ELF-1 (cell line): Measurements from ENCODE around the gene KAT14.
"Not testable (repeated sequence)": the region's sequence is repeated elsewhere in the genome, so short reads cannot be mapped to it uniquely, and the experiment has no call there.

Experiments used
- DNase-seq: peaks from one replicate; pipeline ENCODE4 v3.0.0-alpha.2; 2016; ENCODE audit warnings: low read depth, low spot score

Gene KAT14

GRCh38 chr20:18154342-18154741, 16.7 kb downstream of the KAT14 start:
- DNase-seq, result no peak

- no peak for DNase-seq
Observed at GRCh38 chr20:18156045-18156444, 18.4 kb downstream of the KAT14 start.

DNA sequence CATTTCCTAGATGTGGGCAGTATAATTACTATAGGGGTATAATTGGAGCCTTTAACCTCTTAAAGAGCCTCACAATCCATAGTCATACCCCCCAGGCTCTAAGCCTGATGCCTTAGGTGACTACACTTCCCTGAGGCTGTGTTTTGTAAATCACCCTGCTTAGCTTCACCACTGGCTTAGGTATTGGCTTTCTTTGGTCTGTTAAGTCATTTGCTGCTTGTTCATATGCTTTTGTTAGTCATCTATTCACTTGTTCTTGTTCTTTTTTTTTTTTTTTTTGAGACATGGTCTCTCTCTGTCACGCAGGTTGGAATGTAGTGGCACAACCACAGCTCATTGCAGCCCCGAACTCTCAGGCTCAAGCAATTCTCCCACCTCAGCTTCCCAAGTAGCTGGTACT, 26.7 kb downstream of the KAT14 start:
- peak; percentile 37 for DNase-seq

- no peak for DNase-seq
Observed at GRCh38 chr20:18165553-18165952, 27.9 kb downstream of the KAT14 start.

GRCh38 chr20:18166241-18166881, 28.7 kb downstream of the KAT14 start:
- no peak for DNase-seq

- no peak for DNase-seq
Observed at GRCh38 chr20:18166950-18167349, 29.3 kb downstream of the KAT14 start.

- DNase-seq, result no peak
Observed at GRCh38 chr20:18172379-18172778, 34.7 kb downstream of the KAT14 start.

GRCh38 chr20:18174906-18175683, 37.4 kb downstream of the KAT14 start:
- DNase-seq, result no peak

DNA sequence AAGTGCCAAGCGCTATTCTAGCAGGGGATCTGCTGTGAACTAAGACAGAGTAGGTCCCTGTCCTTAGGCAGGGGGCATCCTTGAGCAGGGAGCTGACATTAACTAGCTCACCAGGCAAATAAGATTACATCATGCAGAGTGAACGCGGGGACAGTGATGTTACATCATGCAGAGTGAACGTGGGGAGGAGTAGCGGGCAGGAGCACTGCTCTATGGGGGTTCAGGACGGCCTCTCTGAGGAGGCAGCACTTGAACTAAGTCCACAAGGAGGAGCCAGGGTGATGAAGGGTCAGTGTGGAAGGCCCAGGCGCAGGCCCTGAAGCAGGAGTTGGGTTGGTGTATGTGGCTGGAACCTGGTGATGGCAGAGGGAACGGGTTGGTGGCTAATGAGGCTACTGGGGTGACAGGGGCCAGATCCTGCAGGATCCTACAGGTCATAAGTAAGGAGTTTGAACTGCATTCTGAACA, 38.7 kb downstream of the KAT14 start:
- DNase-seq, result peak; percentile 74

DNA sequence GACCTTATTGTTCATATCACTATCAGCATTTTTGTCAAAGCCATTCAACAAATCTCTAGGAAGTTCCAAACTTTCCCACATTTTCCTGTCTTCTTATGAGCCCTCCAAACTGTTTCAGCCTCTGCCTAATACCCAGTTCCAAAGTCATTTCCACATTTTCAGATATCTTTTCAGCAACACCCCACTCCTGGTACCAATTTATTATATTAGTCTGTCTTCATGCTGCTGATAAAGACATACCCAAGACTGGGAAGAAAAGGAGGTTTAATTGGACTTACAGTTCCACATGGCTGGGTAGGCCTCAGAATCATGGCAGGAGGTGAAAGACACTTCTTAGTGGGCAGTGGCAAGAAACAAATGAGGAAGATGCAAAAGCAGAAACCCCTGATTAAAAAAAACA, 42.7 kb downstream of the KAT14 start:
- DNase-seq, result not testable (repeated sequence)

GRCh38 chr20:18180815-18181214, 43.2 kb downstream of the KAT14 start:
- DNase-seq, result no peak

GRCh38 chr20:18187020-18187419, 49.4 kb downstream of the KAT14 start:
- DNase-seq, result no peak

- no peak for DNase-seq
Observed at GRCh38 chr20:18188434-18188833, 50.8 kb downstream of the KAT14 start.

- no peak for DNase-seq
Observed at GRCh38 chr20:18190338-18191233, 52.9 kb downstream of the KAT14 start.

- DNase-seq, result no peak
Observed at GRCh38 chr20:18191306-18191705, 53.6 kb downstream of the KAT14 start.

GRCh38 chr20:18194461-18194860, 56.8 kb downstream of the KAT14 start:
- not testable (repeated sequence) for DNase-seq

DNA sequence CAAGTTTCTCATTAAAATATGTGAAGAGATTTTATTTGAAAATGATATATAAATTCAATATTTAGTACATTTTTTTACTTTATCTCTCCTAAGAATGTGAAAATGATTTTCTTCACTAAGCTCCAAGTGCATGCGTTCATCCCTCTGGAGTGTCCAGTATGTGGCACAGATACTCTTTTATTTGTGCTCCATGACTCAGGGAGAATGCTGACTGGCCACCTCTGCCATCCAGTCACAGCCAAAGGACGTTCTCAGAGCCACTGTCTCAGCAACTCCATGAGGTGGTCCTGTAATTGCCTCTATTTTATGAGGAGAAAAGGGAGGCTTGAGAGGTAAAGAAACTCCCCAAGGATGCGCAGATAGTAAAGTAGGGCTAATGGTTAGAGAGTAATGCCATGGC, 58.3 kb downstream of the KAT14 start:
- DNase-seq, result no peak

GRCh38 chr20:18197382-18198070, 59.9 kb downstream of the KAT14 start:
- peak; percentile 20 for DNase-seq

- DNase-seq, result no peak
Observed at GRCh38 chr20:18202966-18203365, 65.3 kb downstream of the KAT14 start.

GRCh38 chr20:18203700-18204099, 66.0 kb downstream of the KAT14 start:
- not testable (repeated sequence) for DNase-seq

DNA sequence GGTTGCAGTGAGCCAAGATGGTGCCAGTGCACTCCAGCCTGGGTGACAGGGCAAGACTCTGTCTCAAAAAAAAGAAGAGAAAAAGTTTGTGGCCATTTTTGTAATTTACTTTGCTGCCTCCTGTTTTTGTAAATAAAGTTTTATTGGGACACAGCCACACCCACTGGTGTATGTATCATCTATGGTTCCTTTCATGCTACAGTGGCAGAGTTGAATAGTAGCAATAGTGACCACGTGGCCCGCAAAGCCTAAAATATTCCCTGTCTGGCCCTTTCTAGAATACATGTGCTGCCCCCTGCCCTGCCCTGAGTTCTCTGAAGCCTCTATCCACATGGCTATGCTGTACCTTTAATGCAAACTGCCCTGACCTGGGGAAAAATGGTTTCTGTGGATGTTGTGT, 75.3 kb downstream of the KAT14 start:
- no peak for DNase-seq

- no peak for DNase-seq
Observed at GRCh38 chr20:18215566-18215965, 77.9 kb downstream of the KAT14 start.
